Astrocyte of the spinal cord (primary cell): ENCODE measurements around the gene CHID1.

Source experiments
- DNase-seq: peaks from one replicate; pipeline ENCODE4 v3.0.0; 2011; ENCODE audit warnings: low read depth, low spot score
- H3K4me3 ChIP-seq: 2 replicates; pipeline ENCODE4 v1.5.1; 2011; ENCODE audit warnings: low read depth, mild to moderate bottlenecking, low read length, moderate library complexity
- CTCF ChIP-seq: IDR thresholded peaks from 2 replicates; pipeline ENCODE4 v1.5.1; 2012; ENCODE audit warnings: low read depth, mild to moderate bottlenecking, low read length, inconsistent platforms
- in situ Hi-C: cut with HindIII; loops from 2 replicates; pipeline ENCODE4 v1.10.0; 2017; ENCODE audit warnings: low sequenced_read_pairs

CHID1 gene

GRCh38 chr11:944711-945470 is 34.3 kb upstream of the CHID1 start:
- peak; percentile 40 for DNase-seq
- H3K4me3 ChIP-seq: no peak overlapping the region
- TF ChIP-seq CTCF: peak; percentile 45
- in situ Hi-C loops: no loop called here

- TF ChIP-seq CTCF: no peak
- in situ Hi-C loops: no loop called here
- no peak overlapping the region for H3K4me3 ChIP-seq
- peak; percentile 74 for DNase-seq
Measured at GRCh38 chr11:942823-943222, 32.2 kb upstream of the CHID1 start.

GRCh38 chr11:940496-941135 is 30.0 kb upstream of the CHID1 start:
- DNase-seq: no peak
- no peak for TF ChIP-seq CTCF
- in situ Hi-C loops: no loop called here
- no peak overlapping the region for H3K4me3 ChIP-seq

GRCh38 chr11:937841-938261 is 27.2 kb upstream of the CHID1 start:
- in situ Hi-C loops: no loop called here
- no peak for TF ChIP-seq CTCF
- DNase-seq: no peak
- H3K4me3 ChIP-seq: no peak overlapping the region

GRCh38 chr11:936199-936598 is 25.6 kb upstream of the CHID1 start:
- no peak overlapping the region for H3K4me3 ChIP-seq
- TF ChIP-seq CTCF: no peak
- in situ Hi-C loops: no loop called here
- no peak for DNase-seq

GRCh38 chr11:934527-934926 is 23.9 kb upstream of the CHID1 start:
- TF ChIP-seq CTCF: no peak
- no peak for DNase-seq
- in situ Hi-C loops: no loop called here
- H3K4me3 ChIP-seq: no peak overlapping the region
